HG03196 (cell line): ENCODE data around the gene KPNA4.
"Not testable (repeated sequence)": the region's sequence is repeated elsewhere in the genome, so short reads cannot be mapped to it uniquely, and the experiment has no call there.

ENCODE experiments used
- ATAC-seq: cut with Tn5 transposase; IDR thresholded peaks from one replicate; pipeline ENCODE4 v1.9.1; 2021; ENCODE audit not compliant: unreplicated experiment

KPNA4 gene

GRCh38 chr3:160452251-160452650 lies 113.1 kb downstream of the KPNA4 start:
- ATAC-seq: not testable (repeated sequence)

- ATAC-seq: no peak
Observed at GRCh38 chr3:160451602-160452001, 113.8 kb downstream of the KPNA4 start.

- ATAC-seq: no peak
Observed at GRCh38 chr3:160450846-160451245, 114.5 kb downstream of the KPNA4 start.

GRCh38 chr3:160449636-160450598 lies 115.5 kb downstream of the KPNA4 start, which contains the start of gene TRIM59:
Gene TRIM59 (minus strand): TSS chr3:160449786. CDS start chr3:160439183, 10,603 bp downstream.
- ATAC-seq: peak; percentile 96

GRCh38 chr3:160448845-160449635 lies 116.3 kb downstream of the KPNA4 start:
- peak; percentile 39 for ATAC-seq

GRCh38 chr3:160447544-160447943 lies 117.8 kb downstream of the KPNA4 start:
- ATAC-seq: no peak

GRCh38 chr3:160446522-160447056 lies 118.8 kb downstream of the KPNA4 start:
- no peak for ATAC-seq

- no peak for ATAC-seq
Observed at GRCh38 chr3:160445854-160446253, 119.5 kb downstream of the KPNA4 start.
